Transverse colon (tissue), 4 donors: ENCODE data around the gene SLC19A1. TPM values are rescaled to one million over a fixed set of nuclear protein-coding genes. Genes with fewer than 3 reads are reported as not detected.

ENCODE experiments used
- DNase-seq: peaks from one replicate; pipeline ENCODE4 v3.0.0-alpha.2; 2019
- H3K27ac ChIP-seq, 4 donors: fragments of 200-600 bp; sonication (generic); 2 replicates each; pipeline ENCODE4 v1.5.1; 2016 to 2018; ENCODE audit warnings: inconsistent platforms in 4 of 4
- H3K27me3 ChIP-seq: fragments of 200-600 bp; sonication (generic); 2 replicates; pipeline ENCODE4 v1.5.1; 2017; ENCODE audit warnings: inconsistent platforms
- H3K36me3 ChIP-seq, 4 donors: fragments of 200-600 bp; sonication (generic); 2 replicates each; pipeline ENCODE4 v1.5.1; 2017 to 2019; ENCODE audit warnings: inconsistent platforms in 4 of 4
- H3K4me1 ChIP-seq, 4 donors: fragments of 200-600 bp; sonication (generic); 2 replicates each; pipeline ENCODE4 v1.5.1; 2017 to 2020; ENCODE audit warnings: inconsistent platforms in 4 of 4
- H3K4me3 ChIP-seq, 4 donors: fragments of 200-600 bp; sonication (generic); 1 replicate in 1 of 4; 2 replicates in 3 of 4; pipeline versions ENCODE4 v1.5.1 to v1.6.1; 2017 to 2019; ENCODE audit warnings: inconsistent platforms in 4 of 4
- H3K9me3 ChIP-seq, 2 donors: fragments of 200-600 bp; sonication (generic); 2 replicates each; pipeline ENCODE4 v1.5.1; 2017 to 2019; ENCODE audit warnings: inconsistent platforms in 2 of 2
- CTCF ChIP-seq, 5 experiments: fragments of 200-600 bp in 3 of 5; fragments of 450-650 bp in 2 of 5; sonication (generic) in 3 of 5; IDR thresholded peaks; 1 replicate in 2 of 5; 2 replicates in 3 of 5; pipeline ENCODE4 v1.5.1; 2016 to 2017; ENCODE audit warnings: antibody characterized with exemption in 5 of 5, inconsistent platforms in 3 of 5, mild to moderate bottlenecking in 2 of 5, moderate library complexity in 1 of 5
- EP300 ChIP-seq: sonication (generic); formaldehyde crosslinking; IDR thresholded peaks from one replicate; pipeline ENCODE4 v1.6.1; 2017; ENCODE audit warnings: antibody characterized with exemption, low read depth
- POLR2A ChIP-seq: fragments of 450-650 bp; IDR thresholded peaks from one replicate; pipeline ENCODE4 v1.6.1; 2016; ENCODE audit warnings: antibody characterized with exemption, mild to moderate bottlenecking, moderate library complexity
- POLR2AphosphoS5 ChIP-seq, 3 donors: sonication (generic); formaldehyde crosslinking; IDR thresholded peaks; one replicate each; pipeline ENCODE4 v1.6.1; 2016; ENCODE audit warnings: antibody characterized with exemption in 3 of 3
- WGBS, 2 donors: methylation state at CpG; one replicate each; pipeline ENCODE4 v1.1.5; 2018; ENCODE audit warnings: low coverage in 1 of 2; 5-methylcytosine and 5-hydroxymethylcytosine counted together
- in situ Hi-C, 4 donors: fragments of 200-750 bp; cut with MboI; loops; one replicate each; pipeline versions ENCODE4 v1.15.0 to v1.15.1; 2017; ENCODE audit warnings: low sequenced_read_pairs in 3 of 4, low pct_ligation_motif_present in 1 of 4, low pct_unique_long_range_greater_than_20kb in 1 of 4
- intact Hi-C: fragments of 100-400 bp; cut with DNase I; formaldehyde crosslinking; loops from one replicate; pipeline ENCODE4 v1.15.1; 2023; ENCODE audit warnings: low total_unique reads
- total RNA-seq, 4 donors: library from RNA; depleted of rRNA; stranded (reverse); fragments of >200 nt; gene quantifications; one replicate each; pipeline ENCODE4 v1.1.0, GENCODE V29; 2016

Gene SLC19A1
- total RNA-seq, 4 donors from 2014 or later = 8.3 to 24.1 (median 17.3) TPM

- in situ Hi-C loops = loop anchor here in 2 of 4 donors (25.0 kb wide), 2 partner anchors 178 to 303 kb away; partner anchors contain the start of gene POFUT2 (in 1 of the 2)
- peaks cover 0 to 7% of the 10 kb centered on the region in 2 donors for H3K9me3 ChIP-seq
- H3K27ac ChIP-seq = no peak overlapping the region
- DNase-seq = no peak
- TF ChIP-seq POLR2A (no peak), POLR2AphosphoS5 (IDR thresholded peaks at IDR 0.05) (no peak), CTCF (IDR thresholded peaks at IDR 0.05) (no peak), EP300 (no peak)
- intact Hi-C loops = no loop called here
- H3K4me1 ChIP-seq = peaks cover 0 to 14% (median 5%) of the 10 kb centered on the region in 4 donors
- H3K36me3 ChIP-seq = no peaks in the 10 kb centered on the region
- no peak overlapping the region for H3K4me3 ChIP-seq
- H3K27me3 ChIP-seq = no peaks in the 10 kb centered on the region
- WGBS, 2 donors = 84% methylated on average over 19 of the region's 27 CpGs; no CpG with 5 or more reads in 1 of the 2 donors
Measured at GRCh38 chr21:45465611-45466329, 76.5 kb downstream of the SLC19A1 start.

GRCh38 chr21:45465105-45465504 is 77.1 kb downstream of the SLC19A1 start:
- intact Hi-C loops (no loop called here), in situ Hi-C loops (loop anchor here in 2 of 4 donors (25.0 kb wide), 2 partner anchors 178 to 303 kb away; partner anchors contain the start of gene POFUT2 (in 1 of the 2))
- Histone ChIP-seq H3K27ac (no peak overlapping the region), H3K9me3 (peaks cover 0 to 7% of the 10 kb centered on the region in 2 donors), H3K4me3 (no peak overlapping the region), H3K4me1 (peaks cover 0 to 10% (median 8%) of the 10 kb centered on the region in 4 donors), H3K36me3 (no peaks in the 10 kb centered on the region), H3K27me3 (no peaks in the 10 kb centered on the region)
- TF ChIP-seq POLR2A (no peak), EP300 (no peak), CTCF (IDR thresholded peaks at IDR 0.05) (no peak), POLR2AphosphoS5 (IDR thresholded peaks at IDR 0.05) (no peak)
- 33% methylated on average over 16 of the region's 16 CpGs; no CpG with 5 or more reads in 1 of the 2 donors for WGBS, 2 donors
- DNase-seq = no peak

GRCh38 chr21:45464309-45464708 is 77.9 kb downstream of the SLC19A1 start:
- H3K4me1 ChIP-seq = peaks cover 0 to 10% (median 5%) of the 10 kb centered on the region in 4 donors
- no peaks in the 10 kb centered on the region for H3K27me3 ChIP-seq
- H3K27ac ChIP-seq = no peak overlapping the region
- no peak for DNase-seq
- 70% methylated on average over 5 of the region's 5 CpGs; no CpG with 5 or more reads in 1 of the 2 donors for WGBS, 2 donors
- intact Hi-C loops (no loop called here), in situ Hi-C loops (loop anchor here in 2 of 4 donors (25.0 kb wide), 2 partner anchors 177 to 302 kb away; partner anchors contain the start of gene POFUT2 (in 1 of the 2))
- TF ChIP-seq POLR2A (no peak), CTCF (IDR thresholded peaks at IDR 0.05) (no peak), EP300 (no peak), POLR2AphosphoS5 (IDR thresholded peaks at IDR 0.05) (no peak)
- H3K4me3 ChIP-seq = no peak overlapping the region
- peaks cover 0 to 7% of the 10 kb centered on the region in 2 donors for H3K9me3 ChIP-seq
- H3K36me3 ChIP-seq = no peaks in the 10 kb centered on the region

- Histone ChIP-seq H3K9me3 (peaks cover 0 to 7% of the 10 kb centered on the region in 2 donors), H3K27me3 (no peaks in the 10 kb centered on the region), H3K4me1 (peaks cover 0 to 10% (median 3%) of the 10 kb centered on the region in 4 donors), H3K36me3 (no peaks in the 10 kb centered on the region), H3K27ac (no peak overlapping the region), H3K4me3 (no peak overlapping the region)
- intact Hi-C loops = no loop called here
- in situ Hi-C loops = loop anchor here in 2 of 4 donors (25.0 kb wide), 2 partner anchors 177 to 302 kb away; partner anchors contain the start of gene POFUT2 (in 1 of the 2)
- no peak for TF ChIP-seq POLR2A
- TF ChIP-seq EP300 = no peak
- TF ChIP-seq POLR2AphosphoS5 (IDR thresholded peaks at IDR 0.05) = no peak
- TF ChIP-seq CTCF (IDR thresholded peaks at IDR 0.05) = no peak
- WGBS, 2 donors = 88 to 92% methylated on average over 2 to 7 of the region's 7 CpGs
- DNase-seq = no peak
Measured at GRCh38 chr21:45463871-45464270, 78.4 kb downstream of the SLC19A1 start.
